Measurements from ENCODE around the gene MN1.

The MN1 gene

DNA sequence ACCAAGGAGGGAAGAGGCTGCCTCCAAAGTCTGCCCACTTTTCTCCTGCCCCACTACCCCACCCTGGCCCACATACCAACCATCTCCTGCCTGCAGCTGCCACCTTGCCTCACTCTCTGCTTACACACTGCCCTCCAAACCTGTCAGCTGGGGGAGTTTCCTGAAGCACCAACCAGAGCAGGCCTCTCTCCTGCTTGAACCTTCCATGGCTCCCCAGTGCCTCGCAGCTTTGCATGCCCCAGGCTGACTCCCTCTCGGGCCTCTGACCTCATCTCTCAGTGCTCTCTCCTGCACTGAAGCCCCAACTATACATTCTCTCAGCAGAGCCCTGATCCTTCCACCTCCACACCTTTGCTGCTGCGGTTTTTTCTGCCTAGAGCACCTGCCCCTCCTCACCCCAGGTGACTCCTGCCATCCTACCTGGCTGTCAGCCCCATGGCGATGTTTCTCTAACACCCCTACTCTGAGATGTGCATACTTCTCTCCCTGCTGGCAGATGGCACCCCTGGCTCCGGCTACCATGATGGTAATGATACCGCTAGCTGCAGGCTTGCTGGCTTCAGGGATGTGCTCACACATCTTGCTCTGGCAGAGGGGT, 43.5 kb downstream of the MN1 start:
- ATAC-seq = no peak
- TF ChIP-seq ZNF565 (CRISPR knock-in tag; conservative IDR thresholded peaks at IDR 0.05; ENCODE audit: low read depth) (no peak), OSR1 (CRISPR knock-in tag; IDR thresholded peaks at IDR 0.05) (no peak), ARNTL (CRISPR knock-in tag; IDR thresholded peaks at IDR 0.05; ENCODE audit: borderline replicate concordance, low read depth) (no peak), PPARA (CRISPR knock-in tag; IDR thresholded peaks at IDR 0.05; ENCODE audit: borderline replicate concordance) (no peak), ISL1 (CRISPR knock-in tag; IDR thresholded peaks at IDR 0.05) (no peak), ZFP30 (CRISPR knock-in tag; IDR thresholded peaks at IDR 0.05) (no peak), BACH2 (CRISPR knock-in tag; IDR thresholded peaks at IDR 0.05; ENCODE audit: borderline replicate concordance) (no peak), TOX (CRISPR knock-in tag; IDR thresholded peaks at IDR 0.05; ENCODE audit: borderline replicate concordance) (no peak), ZNF70 (CRISPR knock-in tag; IDR thresholded peaks at IDR 0.05) (no peak), TCF4 (CRISPR knock-in tag; IDR thresholded peaks at IDR 0.05; ENCODE audit: borderline replicate concordance) (no peak), RARB (CRISPR knock-in tag; IDR thresholded peaks at IDR 0.05) (no peak), ZNF8 (CRISPR knock-in tag; IDR thresholded peaks at IDR 0.05) (no peak)
- TF ChIP-seq, protein P1, sequence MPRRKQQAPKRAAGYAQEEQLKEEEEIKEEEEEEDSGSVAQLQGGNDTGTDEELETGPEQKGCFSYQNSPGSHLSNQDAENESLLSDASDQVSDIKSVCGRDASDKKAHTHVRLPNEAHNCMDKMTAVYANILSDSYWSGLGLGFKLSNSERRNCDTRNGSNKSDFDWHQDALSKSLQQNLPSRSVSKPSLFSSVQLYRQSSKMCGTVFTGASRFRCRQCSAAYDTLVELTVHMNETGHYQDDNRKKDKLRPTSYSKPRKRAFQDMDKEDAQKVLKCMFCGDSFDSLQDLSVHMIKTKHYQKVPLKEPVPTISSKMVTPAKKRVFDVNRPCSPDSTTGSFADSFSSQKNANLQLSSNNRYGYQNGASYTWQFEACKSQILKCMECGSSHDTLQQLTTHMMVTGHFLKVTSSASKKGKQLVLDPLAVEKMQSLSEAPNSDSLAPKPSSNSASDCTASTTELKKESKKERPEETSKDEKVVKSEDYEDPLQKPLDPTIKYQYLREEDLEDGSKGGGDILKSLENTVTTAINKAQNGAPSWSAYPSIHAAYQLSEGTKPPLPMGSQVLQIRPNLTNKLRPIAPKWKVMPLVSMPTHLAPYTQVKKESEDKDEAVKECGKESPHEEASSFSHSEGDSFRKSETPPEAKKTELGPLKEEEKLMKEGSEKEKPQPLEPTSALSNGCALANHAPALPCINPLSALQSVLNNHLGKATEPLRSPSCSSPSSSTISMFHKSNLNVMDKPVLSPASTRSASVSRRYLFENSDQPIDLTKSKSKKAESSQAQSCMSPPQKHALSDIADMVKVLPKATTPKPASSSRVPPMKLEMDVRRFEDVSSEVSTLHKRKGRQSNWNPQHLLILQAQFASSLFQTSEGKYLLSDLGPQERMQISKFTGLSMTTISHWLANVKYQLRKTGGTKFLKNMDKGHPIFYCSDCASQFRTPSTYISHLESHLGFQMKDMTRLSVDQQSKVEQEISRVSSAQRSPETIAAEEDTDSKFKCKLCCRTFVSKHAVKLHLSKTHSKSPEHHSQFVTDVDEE (CRISPR knock-in tag; IDR thresholded peaks at IDR 0.05) = no peak
- TF ChIP-seq, protein P2, sequence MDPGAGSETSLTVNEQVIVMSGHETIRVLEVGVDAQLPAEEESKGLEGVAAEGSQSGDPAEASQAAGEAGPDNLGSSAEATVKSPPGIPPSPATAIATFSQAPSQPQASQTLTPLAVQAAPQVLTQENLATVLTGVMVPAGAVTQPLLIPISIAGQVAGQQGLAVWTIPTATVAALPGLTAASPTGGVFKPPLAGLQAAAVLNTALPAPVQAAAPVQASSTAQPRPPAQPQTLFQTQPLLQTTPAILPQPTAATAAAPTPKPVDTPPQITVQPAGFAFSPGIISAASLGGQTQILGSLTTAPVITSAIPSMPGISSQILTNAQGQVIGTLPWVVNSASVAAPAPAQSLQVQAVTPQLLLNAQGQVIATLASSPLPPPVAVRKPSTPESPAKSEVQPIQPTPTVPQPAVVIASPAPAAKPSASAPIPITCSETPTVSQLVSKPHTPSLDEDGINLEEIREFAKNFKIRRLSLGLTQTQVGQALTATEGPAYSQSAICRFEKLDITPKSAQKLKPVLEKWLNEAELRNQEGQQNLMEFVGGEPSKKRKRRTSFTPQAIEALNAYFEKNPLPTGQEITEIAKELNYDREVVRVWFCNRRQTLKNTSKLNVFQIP (CRISPR knock-in tag; IDR thresholded peaks at IDR 0.05; ENCODE audit: borderline replicate concordance, low read depth) = no peak
- TF ChIP-seq, protein P3, sequence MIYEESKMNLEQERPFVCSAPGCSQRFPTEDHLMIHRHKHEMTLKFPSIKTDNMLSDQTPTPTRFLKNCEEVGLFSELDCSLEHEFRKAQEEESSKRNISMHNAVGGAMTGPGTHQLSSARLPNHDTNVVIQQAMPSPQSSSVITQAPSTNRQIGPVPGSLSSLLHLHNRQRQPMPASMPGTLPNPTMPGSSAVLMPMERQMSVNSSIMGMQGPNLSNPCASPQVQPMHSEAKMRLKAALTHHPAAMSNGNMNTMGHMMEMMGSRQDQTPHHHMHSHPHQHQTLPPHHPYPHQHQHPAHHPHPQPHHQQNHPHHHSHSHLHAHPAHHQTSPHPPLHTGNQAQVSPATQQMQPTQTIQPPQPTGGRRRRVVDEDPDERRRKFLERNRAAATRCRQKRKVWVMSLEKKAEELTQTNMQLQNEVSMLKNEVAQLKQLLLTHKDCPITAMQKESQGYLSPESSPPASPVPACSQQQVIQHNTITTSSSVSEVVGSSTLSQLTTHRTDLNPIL (CRISPR knock-in tag; IDR thresholded peaks at IDR 0.05; ENCODE audit: low read depth) = no peak
- TF ChIP-seq, protein P4, sequence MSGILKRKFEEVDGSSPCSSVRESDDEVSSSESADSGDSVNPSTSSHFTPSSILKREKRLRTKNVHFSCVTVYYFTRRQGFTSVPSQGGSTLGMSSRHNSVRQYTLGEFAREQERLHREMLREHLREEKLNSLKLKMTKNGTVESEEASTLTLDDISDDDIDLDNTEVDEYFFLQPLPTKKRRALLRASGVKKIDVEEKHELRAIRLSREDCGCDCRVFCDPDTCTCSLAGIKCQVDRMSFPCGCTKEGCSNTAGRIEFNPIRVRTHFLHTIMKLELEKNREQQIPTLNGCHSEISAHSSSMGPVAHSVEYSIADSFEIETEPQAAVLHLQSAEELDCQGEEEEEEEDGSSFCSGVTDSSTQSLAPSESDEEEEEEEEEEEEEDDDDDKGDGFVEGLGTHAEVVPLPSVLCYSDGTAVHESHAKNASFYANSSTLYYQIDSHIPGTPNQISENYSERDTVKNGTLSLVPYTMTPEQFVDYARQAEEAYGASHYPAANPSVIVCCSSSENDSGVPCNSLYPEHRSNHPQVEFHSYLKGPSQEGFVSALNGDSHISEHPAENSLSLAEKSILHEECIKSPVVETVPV (CRISPR knock-in tag; IDR thresholded peaks at IDR 0.05) = no peak

DNA sequence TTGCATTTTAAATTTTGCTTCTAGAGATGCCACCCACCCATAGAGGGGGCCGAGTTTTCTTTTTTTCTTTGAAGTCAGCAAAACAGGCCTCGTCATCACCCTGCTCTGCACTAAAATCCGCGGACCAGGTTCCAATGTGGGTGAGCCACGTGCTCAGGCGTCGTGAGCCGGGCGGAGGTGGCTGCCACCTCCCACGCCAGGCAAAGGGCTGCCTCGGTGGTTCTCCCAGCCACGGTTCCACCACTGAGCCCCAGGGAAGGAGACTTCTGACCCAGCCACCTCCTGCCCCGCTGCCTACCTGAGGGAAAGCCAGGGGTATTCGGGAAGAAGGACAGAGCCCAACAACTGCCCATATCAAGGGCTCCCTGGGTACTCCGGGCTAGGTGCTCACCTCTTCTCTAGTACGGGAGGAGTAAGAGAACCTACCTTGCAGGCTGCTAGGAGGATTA, 45.3 kb downstream of the MN1 start:
- no peak for ATAC-seq
- TF ChIP-seq, protein P4 (CRISPR knock-in tag; IDR thresholded peaks at IDR 0.05) = no peak
- TF ChIP-seq RARB (CRISPR knock-in tag; IDR thresholded peaks at IDR 0.05) (no peak), TOX (CRISPR knock-in tag; IDR thresholded peaks at IDR 0.05; ENCODE audit: borderline replicate concordance) (no peak)

DNA sequence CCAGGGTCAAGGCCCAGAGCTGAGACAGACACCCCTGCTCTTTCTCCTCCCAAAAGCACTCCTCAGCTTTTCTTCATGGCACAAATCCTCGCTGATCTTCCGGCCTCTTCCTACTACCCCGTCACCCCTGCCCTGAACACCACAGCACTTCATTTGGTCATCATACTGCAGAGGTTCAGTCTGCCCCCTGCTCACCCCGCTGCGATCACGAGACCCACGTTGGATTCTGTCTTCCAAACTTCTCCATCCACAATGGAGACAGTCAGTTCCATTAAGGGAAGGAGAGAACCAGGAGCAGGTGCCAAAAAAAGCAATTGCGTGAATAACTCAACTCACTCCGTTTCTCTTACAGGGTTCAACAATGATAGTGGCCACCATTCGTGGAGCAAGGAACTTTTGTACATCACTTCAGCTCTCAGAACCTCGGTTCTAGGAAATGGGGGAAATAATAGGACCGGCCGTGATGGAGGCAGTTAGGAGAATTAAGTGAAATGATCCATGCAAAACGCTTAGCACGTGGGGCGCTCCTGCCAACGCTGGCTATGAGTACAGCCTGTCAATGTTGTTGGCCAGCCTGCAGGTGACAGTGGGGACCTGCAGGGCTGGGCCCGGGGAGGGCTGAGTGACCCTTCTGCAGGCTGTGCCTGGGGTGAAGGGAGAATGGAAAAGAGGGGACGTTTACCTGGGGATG, 45.9 kb downstream of the MN1 start:
- TF ChIP-seq CSDC2 (CRISPR knock-in tag; IDR thresholded peaks at IDR 0.05) = no peak
- no peak for ATAC-seq

DNA sequence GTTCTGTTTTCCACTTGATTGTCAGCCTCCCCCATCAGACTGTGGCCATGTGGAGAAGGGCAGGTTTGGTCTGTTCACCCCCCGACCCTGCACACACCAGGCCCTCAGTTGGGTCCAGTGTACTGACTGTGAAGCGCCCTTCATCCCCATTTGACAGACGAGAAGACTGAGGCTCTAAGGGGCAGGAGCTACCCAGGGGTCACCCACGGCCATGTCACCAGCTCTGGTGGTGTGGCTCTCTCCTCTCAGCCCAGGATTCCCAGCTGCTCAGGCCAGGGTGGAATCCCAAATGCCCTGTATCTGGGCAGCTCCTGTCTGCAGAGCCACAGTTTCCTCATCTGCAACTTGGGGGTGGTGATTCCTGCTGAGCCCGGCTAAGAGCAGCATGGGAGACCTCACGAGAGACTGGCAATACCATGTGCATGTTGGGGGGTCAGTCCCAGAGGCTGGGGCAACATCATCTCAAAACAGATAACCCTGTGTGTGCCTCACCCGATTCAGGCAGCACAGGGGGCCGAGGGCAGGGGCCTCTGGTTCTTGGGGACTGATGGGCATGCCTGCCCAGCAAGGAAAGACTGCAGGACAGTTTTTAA, 46.6 kb downstream of the MN1 start:
- no peak for ATAC-seq
- TF ChIP-seq, protein P4 (CRISPR knock-in tag; IDR thresholded peaks at IDR 0.05) = no peak
- TF ChIP-seq ZNF8 (CRISPR knock-in tag; IDR thresholded peaks at IDR 0.05) (no peak), GLIS3 (CRISPR knock-in tag; IDR thresholded peaks at IDR 0.05) (no peak), TOX (CRISPR knock-in tag; IDR thresholded peaks at IDR 0.05; ENCODE audit: borderline replicate concordance) (no peak), ZC3H10 (CRISPR knock-in tag; IDR thresholded peaks at IDR 0.05) (no peak), TCF4 (CRISPR knock-in tag; IDR thresholded peaks at IDR 0.05; ENCODE audit: borderline replicate concordance) (no peak), ZNF565 (CRISPR knock-in tag; conservative IDR thresholded peaks at IDR 0.05; ENCODE audit: low read depth) (no peak), ZFP30 (CRISPR knock-in tag; IDR thresholded peaks at IDR 0.05) (no peak), OSR1 (CRISPR knock-in tag; IDR thresholded peaks at IDR 0.05) (no peak), RARB (CRISPR knock-in tag; IDR thresholded peaks at IDR 0.05) (no peak), PPARA (CRISPR knock-in tag; IDR thresholded peaks at IDR 0.05; ENCODE audit: borderline replicate concordance) (no peak), BACH2 (CRISPR knock-in tag; IDR thresholded peaks at IDR 0.05; ENCODE audit: borderline replicate concordance) (no peak)
- TF ChIP-seq, protein P2 (CRISPR knock-in tag; IDR thresholded peaks at IDR 0.05; ENCODE audit: borderline replicate concordance, low read depth) = no peak

Measured in SK-N-SH treated with all-trans-retinoic acid at 6 μM for 48 hours (cell line).